Mesothelial cell of epicardium (in vitro differentiated cells): ENCODE results near the gene CAV3. TPM values are rescaled to one million over a fixed set of nuclear protein-coding genes. Genes with fewer than 3 reads are reported as not detected.

ENCODE experiments used
- DNase-seq, 2 experiments: peaks; one replicate each; pipeline ENCODE4 v3.0.0; 2021; ENCODE audit warnings: low spot score in 2 of 2; ENCODE audit not compliant: unreplicated experiment in 2 of 2
- H3K27ac Mint-ChIP-seq: 2 replicates; pipeline ENCODE4 v1.8.0; 2021; ENCODE audit warnings: mixed read lengths
- H3K27me3 Mint-ChIP-seq: 2 replicates; pipeline ENCODE4 v1.8.0; 2021; ENCODE audit warnings: low read depth, mixed read lengths
- H3K36me3 Mint-ChIP-seq: 2 replicates; pipeline ENCODE4 v1.8.0; 2021; ENCODE audit warnings: mixed read lengths
- H3K4me1 Mint-ChIP-seq: 2 replicates; pipeline ENCODE4 v1.8.0; 2021; ENCODE audit warnings: mixed read lengths
- H3K4me3 Mint-ChIP-seq: 2 replicates; pipeline ENCODE4 v1.8.0; 2021; ENCODE audit warnings: mild to moderate bottlenecking, moderate library complexity, mixed read lengths
- H3K9me3 Mint-ChIP-seq: 2 replicates; pipeline ENCODE4 v1.8.0; 2021; ENCODE audit warnings: mixed read lengths
- CTCF ChIP-seq: fragments of 200-600 bp; sonication (generic); IDR thresholded peaks from one replicate; pipeline ENCODE4 v1.5.0; 2021; ENCODE audit warnings: antibody characterized with exemption; ENCODE audit not compliant: unreplicated experiment
- total RNA-seq: library from RNA; stranded (reverse); gene quantifications from 3 replicates; pipeline ENCODE4 v1.2.1, GENCODE V29; 2021

Gene CAV3
- total RNA-seq, 1 donor from 2014 or later = not detected

- no peak for TF ChIP-seq CTCF
- no peaks in the 10 kb centered on the region for H3K27me3 Mint-ChIP-seq
- H3K4me1 Mint-ChIP-seq = no peaks in the 10 kb centered on the region
- DNase-seq = no peak
- H3K36me3 Mint-ChIP-seq = no peaks in the 10 kb centered on the region
- H3K27ac Mint-ChIP-seq = no peak overlapping the region
- H3K4me3 Mint-ChIP-seq = no peak overlapping the region
- H3K9me3 Mint-ChIP-seq = no peaks in the 10 kb centered on the region
These were observed 25.6 kb downstream of the CAV3 start for GRCh38 chr3:8759038-8759707.

GRCh38 chr3:8760091-8760490 is 26.5 kb downstream of the CAV3 start:
- Mint-ChIP-seq H3K9me3 (no peaks in the 10 kb centered on the region), H3K4me3 (no peak overlapping the region), H3K36me3 (no peaks in the 10 kb centered on the region), H3K4me1 (no peaks in the 10 kb centered on the region), H3K27ac (no peak overlapping the region), H3K27me3 (peaks cover 1% of the 10 kb centered on the region)
- peak in 1 of 2 experiments; percentile 16 for DNase-seq
- no peak for TF ChIP-seq CTCF

- Mint-ChIP-seq H3K27ac (no peak overlapping the region), H3K4me1 (no peaks in the 10 kb centered on the region), H3K27me3 (peaks cover 2% of the 10 kb centered on the region), H3K9me3 (no peaks in the 10 kb centered on the region), H3K36me3 (no peaks in the 10 kb centered on the region), H3K4me3 (no peak overlapping the region)
- DNase-seq = no peak
- no peak for TF ChIP-seq CTCF
These were observed 26.9 kb downstream of the CAV3 start for GRCh38 chr3:8760506-8760905.

- Mint-ChIP-seq H3K27ac (no peak overlapping the region), H3K27me3 (peaks cover 11% of the 10 kb centered on the region), H3K4me3 (no peak overlapping the region), H3K36me3 (no peaks in the 10 kb centered on the region), H3K9me3 (no peaks in the 10 kb centered on the region), H3K4me1 (no peaks in the 10 kb centered on the region)
- no peak for TF ChIP-seq CTCF
- DNase-seq = peak in 1 of 2 experiments; percentile 27
These were observed 28.3 kb downstream of the CAV3 start for GRCh38 chr3:8761866-8762265.

GRCh38 chr3:8762607-8763377 is 29.2 kb downstream of the CAV3 start:
- Mint-ChIP-seq H3K9me3 (no peaks in the 10 kb centered on the region), H3K27me3 (peaks cover 16% of the 10 kb centered on the region), H3K4me1 (no peaks in the 10 kb centered on the region), H3K27ac (no peak overlapping the region), H3K4me3 (no peak overlapping the region), H3K36me3 (no peaks in the 10 kb centered on the region)
- peak in 1 of 2 experiments; percentile 13 for DNase-seq
- no peak for TF ChIP-seq CTCF
